Hepatocyte (in vitro differentiated cells): ENCODE results near the gene SCP2. TPM values are rescaled to one million over a fixed set of nuclear protein-coding genes. Genes with fewer than 3 reads are reported as not detected.

ENCODE experiments used
- DNase-seq: peaks from one replicate; pipeline ENCODE4 v3.0.0-alpha.2; 2016; ENCODE audit warnings: low spot score
- H2AFZ ChIP-seq: fragments of 200-600 bp; sonication (generic); 2 replicates; pipeline ENCODE4 v1.6.0; 2016; ENCODE audit warnings: antibody characterized with exemption, mild to moderate bottlenecking
- H3K27ac ChIP-seq: fragments of 200-600 bp; sonication (generic); 2 replicates; pipeline ENCODE4 v1.5.1; 2016; ENCODE audit warnings: mild to moderate bottlenecking
- H3K27me3 ChIP-seq: fragments of 200-600 bp; sonication (generic); 2 replicates; pipeline ENCODE4 v1.6.1; 2016
- H3K36me3 ChIP-seq: fragments of 200-600 bp; sonication (generic); replicated peaks from 2 replicates; pipeline ENCODE4 v1.5.1; 2016; ENCODE audit warnings: low read depth; ENCODE audit not compliant: insufficient read depth
- H3K4me1 ChIP-seq: fragments of 200-600 bp; sonication (generic); 2 replicates; pipeline ENCODE4 v1.5.1; 2016; ENCODE audit warnings: mild to moderate bottlenecking, moderate library complexity; ENCODE audit not compliant: insufficient read depth
- H3K4me2 ChIP-seq: fragments of 200-600 bp; sonication (generic); 2 replicates; pipeline ENCODE4 v1.6.0; 2016
- H3K4me3 ChIP-seq: fragments of 200-600 bp; sonication (generic); 2 replicates; pipeline ENCODE4 v1.5.1; 2016; ENCODE audit warnings: mild to moderate bottlenecking
- H3K79me2 ChIP-seq: fragments of 200-600 bp; sonication (generic); 2 replicates; pipeline ENCODE4 v1.6.0; 2017; ENCODE audit warnings: mild to moderate bottlenecking
- H3K9me2 ChIP-seq: fragments of 200-600 bp; sonication (generic); replicated peaks from 2 replicates; pipeline ENCODE4 v1.6.0; 2017; ENCODE audit warnings: mild to moderate bottlenecking; ENCODE audit not compliant: insufficient read depth
- H3K9me3 ChIP-seq: fragments of 200-600 bp; sonication (generic); 2 replicates; pipeline ENCODE4 v1.5.1; 2016; ENCODE audit warnings: low read depth, mild to moderate bottlenecking
- H4K20me1 ChIP-seq: fragments of 200-600 bp; sonication (generic); 2 replicates; pipeline ENCODE4 v1.6.0; 2016; ENCODE audit warnings: mild to moderate bottlenecking; ENCODE audit not compliant: insufficient read depth, poor library complexity, severe bottlenecking
- EZH2 ChIP-seq: fragments of 200-600 bp; sonication (generic); IDR thresholded peaks from 2 replicates; pipeline ENCODE4 v1.6.1; 2016; ENCODE audit warnings: antibody characterized with exemption, mild to moderate bottlenecking, borderline replicate concordance
- EZH2phosphoT487 ChIP-seq: fragments of 200-600 bp; sonication (generic); IDR thresholded peaks from one replicate; pipeline ENCODE4 v1.6.1; 2018; ENCODE audit warnings: antibody characterized with exemption, mild to moderate bottlenecking, low read depth, moderate library complexity; ENCODE audit not compliant: unreplicated experiment, severe bottlenecking
- WGBS: methylation state at CpG from one replicate; pipeline ENCODE4 v1.1.6; 2016; ENCODE audit warnings: low lambda C conversion rate; ENCODE audit errors: missing lambda C conversion rate; 5-methylcytosine and 5-hydroxymethylcytosine counted together
- polyA plus RNA-seq: library from polyadenylated mRNA; unstranded; fragments of >200 nt; fragmentation: Nextera tagmentation; extraction: Ambion mirVana; gene quantifications from 2 replicates; pipeline ENCODE4 v1.2.1, GENCODE V29; 2016
- total RNA-seq: library from RNA; depleted of rRNA; stranded (reverse); fragments of >200 nt; gene quantifications from 2 replicates; pipeline ENCODE4 v1.2.3, GENCODE V29; 2014
- TF ChIP-seq, protein P1 (sequence below): fragments of 200-600 bp; sonication (generic); IDR thresholded peaks from 2 replicates; pipeline ENCODE4 v1.5.1; 2016; ENCODE audit warnings: antibody characterized with exemption, mild to moderate bottlenecking; ENCODE audit not compliant: poor library complexity

SCP2 gene
- total and polyA plus RNA-seq, 2 experiments from 2014 or later, result 201 to 310 TPM

DNA sequence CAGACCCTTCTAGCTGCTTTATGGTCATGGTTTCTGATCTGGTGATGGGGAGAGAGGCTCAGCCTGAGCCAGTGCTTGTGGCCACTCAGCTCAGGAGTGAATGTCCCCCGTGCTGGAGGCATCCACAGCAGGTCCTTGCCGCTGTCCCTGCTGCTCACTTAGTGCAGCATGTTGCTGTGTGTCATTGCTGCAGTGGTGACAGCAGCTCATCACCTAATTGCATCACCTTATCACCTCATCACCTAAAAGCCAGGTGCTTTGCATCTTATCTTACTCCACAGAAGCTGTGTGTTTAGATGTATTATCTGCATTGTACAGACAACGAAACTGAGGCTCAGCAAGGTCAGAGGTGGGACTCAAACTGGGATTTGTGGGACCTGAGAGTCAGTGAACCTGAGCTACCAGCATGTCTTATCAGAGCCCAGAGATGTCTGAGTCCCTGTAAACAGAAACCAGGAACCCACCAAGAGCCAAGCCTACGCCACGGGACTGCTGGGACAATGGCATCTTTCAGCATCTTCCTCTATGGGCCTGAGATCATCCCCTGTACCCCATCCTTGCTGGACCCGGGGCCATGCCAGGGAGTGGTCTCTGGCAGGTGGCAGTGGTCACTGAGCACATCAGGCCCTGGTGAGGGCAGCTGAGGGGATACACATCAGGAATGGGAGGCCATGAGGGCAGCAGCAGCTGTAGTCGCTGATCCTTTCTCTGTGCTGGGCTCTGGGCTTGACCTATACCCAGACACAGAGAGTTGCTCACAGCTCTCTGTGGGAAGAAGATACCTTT lies 141.4 kb downstream of the SCP2 start:
- Histone ChIP-seq H3K4me1 (no peaks in the 10 kb centered on the region), H3K9me2 (no peaks in the 10 kb centered on the region), H3K36me3 (no peaks in the 10 kb centered on the region), H3K9me3 (no peaks in the 10 kb centered on the region), H3K4me3 (no peak overlapping the region), H3K4me2 (no peak overlapping the region), H3K79me2 (no peaks in the 10 kb centered on the region), H4K20me1 (no peaks in the 10 kb centered on the region), H2AFZ (no peak overlapping the region), H3K27me3 (peaks cover 9% of the 10 kb centered on the region), H3K27ac (no peak overlapping the region)
- DNase-seq, result no peak
- TF ChIP-seq, protein P1, sequence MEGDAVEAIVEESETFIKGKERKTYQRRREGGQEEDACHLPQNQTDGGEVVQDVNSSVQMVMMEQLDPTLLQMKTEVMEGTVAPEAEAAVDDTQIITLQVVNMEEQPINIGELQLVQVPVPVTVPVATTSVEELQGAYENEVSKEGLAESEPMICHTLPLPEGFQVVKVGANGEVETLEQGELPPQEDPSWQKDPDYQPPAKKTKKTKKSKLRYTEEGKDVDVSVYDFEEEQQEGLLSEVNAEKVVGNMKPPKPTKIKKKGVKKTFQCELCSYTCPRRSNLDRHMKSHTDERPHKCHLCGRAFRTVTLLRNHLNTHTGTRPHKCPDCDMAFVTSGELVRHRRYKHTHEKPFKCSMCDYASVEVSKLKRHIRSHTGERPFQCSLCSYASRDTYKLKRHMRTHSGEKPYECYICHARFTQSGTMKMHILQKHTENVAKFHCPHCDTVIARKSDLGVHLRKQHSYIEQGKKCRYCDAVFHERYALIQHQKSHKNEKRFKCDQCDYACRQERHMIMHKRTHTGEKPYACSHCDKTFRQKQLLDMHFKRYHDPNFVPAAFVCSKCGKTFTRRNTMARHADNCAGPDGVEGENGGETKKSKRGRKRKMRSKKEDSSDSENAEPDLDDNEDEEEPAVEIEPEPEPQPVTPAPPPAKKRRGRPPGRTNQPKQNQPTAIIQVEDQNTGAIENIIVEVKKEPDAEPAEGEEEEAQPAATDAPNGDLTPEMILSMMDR, result no peak
- no peak for TF ChIP-seq EZH2phosphoT487
- TF ChIP-seq EZH2, result no peak
- 80% methylated on average over 7 of the region's 7 CpGs for WGBS

DNA sequence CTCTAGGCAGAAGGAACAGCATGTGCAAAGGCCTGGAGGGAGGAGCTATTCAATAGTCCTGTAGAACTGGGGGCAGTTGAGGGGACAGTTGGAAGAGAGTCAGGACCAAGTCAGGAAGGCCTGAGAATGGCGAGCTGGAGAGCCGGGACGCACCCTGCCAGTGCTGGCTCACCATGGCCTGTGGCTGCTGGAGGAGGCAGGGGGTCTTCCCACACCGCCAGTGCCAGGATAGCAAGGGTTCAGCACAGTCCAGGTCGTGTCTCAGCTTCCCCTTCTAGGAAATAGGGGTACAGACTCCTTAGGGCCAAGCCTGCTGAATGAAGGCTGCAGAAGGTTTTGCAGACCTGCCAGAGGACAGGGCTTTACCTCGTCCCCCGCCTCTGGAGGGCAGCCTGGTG lies 142.2 kb downstream of the SCP2 start:
- Histone ChIP-seq H3K27ac (no peak overlapping the region), H3K9me3 (no peaks in the 10 kb centered on the region), H3K9me2 (no peaks in the 10 kb centered on the region), H3K79me2 (no peaks in the 10 kb centered on the region), H2AFZ (no peak overlapping the region), H3K4me3 (no peak overlapping the region), H3K4me1 (no peaks in the 10 kb centered on the region), H3K4me2 (no peak overlapping the region), H4K20me1 (no peaks in the 10 kb centered on the region), H3K36me3 (no peaks in the 10 kb centered on the region), H3K27me3 (peaks cover 2% of the 10 kb centered on the region)
- 93% methylated on average over 7 of the region's 7 CpGs for WGBS
- DNase-seq, result no peak
- no peak for TF ChIP-seq EZH2
- TF ChIP-seq, protein P1, result no peak
- TF ChIP-seq EZH2phosphoT487, result no peak

DNA sequence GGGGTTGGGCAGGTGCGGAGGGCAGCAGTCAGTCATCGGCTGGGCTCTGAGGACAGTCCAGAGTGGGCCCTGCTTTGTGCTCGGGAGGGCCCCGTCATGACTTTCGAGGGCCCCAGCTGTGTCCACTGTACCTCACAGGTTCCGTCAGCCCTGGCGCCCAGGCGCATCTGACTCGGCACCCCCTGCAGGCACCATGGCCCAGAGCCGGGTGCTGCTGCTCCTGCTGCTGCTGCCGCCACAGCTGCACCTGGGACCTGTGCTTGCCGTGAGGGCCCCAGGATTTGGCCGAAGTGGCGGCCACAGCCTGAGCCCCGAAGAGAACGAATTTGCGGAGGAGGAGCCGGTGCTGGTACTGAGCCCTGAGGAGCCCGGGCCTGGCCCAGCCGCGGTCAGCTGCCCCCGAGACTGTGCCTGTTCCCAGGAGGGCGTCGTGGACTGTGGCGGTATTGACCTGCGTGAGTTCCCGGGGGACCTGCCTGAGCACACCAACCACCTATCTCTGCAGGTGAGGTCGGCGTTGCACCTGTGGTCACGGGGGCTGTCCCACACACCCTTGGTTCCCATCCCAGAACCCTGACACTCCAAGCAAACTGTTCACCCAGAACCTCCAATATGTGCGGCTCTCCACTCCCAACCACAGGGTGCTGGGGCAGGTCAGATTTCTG lies 142.7 kb downstream of the SCP2 start:
- 94% methylated on average over 20 of the region's 31 CpGs for WGBS
- H4K20me1 ChIP-seq, result no peaks in the 10 kb centered on the region
- no peak overlapping the region for H3K27ac ChIP-seq
- no peak overlapping the region for H2AFZ ChIP-seq
- H3K9me2 ChIP-seq, result no peaks in the 10 kb centered on the region
- H3K4me3 ChIP-seq, result no peak overlapping the region
- no peaks in the 10 kb centered on the region for H3K79me2 ChIP-seq
- no peak for DNase-seq
- H3K4me1 ChIP-seq, result no peaks in the 10 kb centered on the region
- H3K9me3 ChIP-seq, result no peaks in the 10 kb centered on the region
- no peaks in the 10 kb centered on the region for H3K27me3 ChIP-seq
- H3K4me2 ChIP-seq, result no peak overlapping the region
- no peaks in the 10 kb centered on the region for H3K36me3 ChIP-seq
- no peak for TF ChIP-seq EZH2
- TF ChIP-seq, protein P1, result no peak
